ENCODE results near the gene N4BP2.

The N4BP2 gene

GRCh38 chr4:40160258-40160657 lies 103.6 kb downstream of the N4BP2 start:
- DNase-seq: no peak

GRCh38 chr4:40164459-40164858 lies 107.8 kb downstream of the N4BP2 start:
- DNase-seq: no peak

GRCh38 chr4:40165916-40166315 lies 109.3 kb downstream of the N4BP2 start:
- DNase-seq: no peak

GRCh38 chr4:40168070-40168469 lies 111.4 kb downstream of the N4BP2 start:
- DNase-seq: no peak

GRCh38 chr4:40170588-40170987 lies 113.9 kb downstream of the N4BP2 start:
- no peak for DNase-seq

- no peak for DNase-seq
These were observed 116.8 kb downstream of the N4BP2 start for GRCh38 chr4:40173470-40173875.

- DNase-seq: no peak
These were observed 120.0 kb downstream of the N4BP2 start for GRCh38 chr4:40176602-40177001.

GRCh38 chr4:40177591-40177990 lies 120.9 kb downstream of the N4BP2 start:
- no peak for DNase-seq

- peak in 1 of 2 experiments; percentile 35 for DNase-seq
These were observed 122.0 kb downstream of the N4BP2 start for GRCh38 chr4:40178672-40179071.

GRCh38 chr4:40179360-40179759 lies 122.7 kb downstream of the N4BP2 start:
- DNase-seq: no peak

GRCh38 chr4:40180356-40180755 lies 123.7 kb downstream of the N4BP2 start:
- DNase-seq: no peak

GRCh38 chr4:40182001-40182400 lies 125.4 kb downstream of the N4BP2 start:
- DNase-seq: no peak

GRCh38 chr4:40182954-40183353 lies 126.3 kb downstream of the N4BP2 start:
- no peak for DNase-seq

GRCh38 chr4:40183615-40184411 lies 127.2 kb downstream of the N4BP2 start:
- no peak for DNase-seq

GRCh38 chr4:40185830-40186664 lies 129.4 kb downstream of the N4BP2 start:
- DNase-seq: no peak

- DNase-seq: no peak
These were observed 130.0 kb downstream of the N4BP2 start for GRCh38 chr4:40186665-40187014.

GRCh38 chr4:40187386-40187906 lies 130.8 kb downstream of the N4BP2 start:
- no peak for DNase-seq

GRCh38 chr4:40190019-40190418 lies 133.4 kb downstream of the N4BP2 start:
- peak; percentile 53 to 70 for DNase-seq

GRCh38 chr4:40190465-40190864 lies 133.8 kb downstream of the N4BP2 start:
- DNase-seq: no peak

- DNase-seq: peak; percentile 57 to 86
These were observed 134.5 kb downstream of the N4BP2 start for GRCh38 chr4:40190880-40191815.

GRCh38 chr4:40192114-40193015 lies 135.7 kb downstream of the N4BP2 start:
- DNase-seq: no peak
